NT2/D1 (cell line): Measurements from ENCODE around the gene KCNAB3.
A peak's percentile ranks its signal among the peaks of the same experiment; 100 is the strongest.

Experiments used
- DNase-seq: peaks from one replicate; pipeline ENCODE4 v3.0.0-alpha.2; 2011; ENCODE audit warnings: low read depth, low spot score
- H3K27me3 ChIP-seq: 2 replicates; pipeline ENCODE4 v1.6.0; 2011; ENCODE audit warnings: mild to moderate bottlenecking; ENCODE audit not compliant: insufficient read length, insufficient read depth
- H3K36me3 ChIP-seq: 2 replicates; pipeline ENCODE4 v1.6.1; 2011; ENCODE audit warnings: mild to moderate bottlenecking, low read length, mixed read lengths; ENCODE audit not compliant: insufficient read depth, insufficient read length
- H3K4me1 ChIP-seq: 2 replicates; pipeline ENCODE4 v1.5.1; 2011; ENCODE audit not compliant: insufficient read depth, insufficient read length
- H3K4me3 ChIP-seq: 2 replicates; pipeline ENCODE4 v1.5.1; 2011; ENCODE audit warnings: low read depth; ENCODE audit not compliant: insufficient read length
- H3K9ac ChIP-seq: 2 replicates; pipeline ENCODE4 v1.6.0; 2011; ENCODE audit warnings: low read depth; ENCODE audit not compliant: insufficient read length
- H3K9me3 ChIP-seq: 2 replicates; pipeline ENCODE4 v1.5.1; 2011; ENCODE audit warnings: mild to moderate bottlenecking, low read length; ENCODE audit not compliant: insufficient read depth
- SUZ12 ChIP-seq: IDR thresholded peaks from 2 replicates; pipeline ENCODE4 v1.6.1; 2011; ENCODE audit not compliant: insufficient read length, insufficient read depth; ENCODE audit errors: extremely low read depth
- YY1 ChIP-seq: IDR thresholded peaks from 2 replicates; pipeline ENCODE4 v1.6.1; 2011; ENCODE audit not compliant: insufficient read length, insufficient read depth
- ZNF274 ChIP-seq: IDR thresholded peaks from 2 replicates; pipeline ENCODE4 v1.6.1; 2011; ENCODE audit warnings: mild to moderate bottlenecking, low read depth, low read length

KCNAB3 gene

DNA sequence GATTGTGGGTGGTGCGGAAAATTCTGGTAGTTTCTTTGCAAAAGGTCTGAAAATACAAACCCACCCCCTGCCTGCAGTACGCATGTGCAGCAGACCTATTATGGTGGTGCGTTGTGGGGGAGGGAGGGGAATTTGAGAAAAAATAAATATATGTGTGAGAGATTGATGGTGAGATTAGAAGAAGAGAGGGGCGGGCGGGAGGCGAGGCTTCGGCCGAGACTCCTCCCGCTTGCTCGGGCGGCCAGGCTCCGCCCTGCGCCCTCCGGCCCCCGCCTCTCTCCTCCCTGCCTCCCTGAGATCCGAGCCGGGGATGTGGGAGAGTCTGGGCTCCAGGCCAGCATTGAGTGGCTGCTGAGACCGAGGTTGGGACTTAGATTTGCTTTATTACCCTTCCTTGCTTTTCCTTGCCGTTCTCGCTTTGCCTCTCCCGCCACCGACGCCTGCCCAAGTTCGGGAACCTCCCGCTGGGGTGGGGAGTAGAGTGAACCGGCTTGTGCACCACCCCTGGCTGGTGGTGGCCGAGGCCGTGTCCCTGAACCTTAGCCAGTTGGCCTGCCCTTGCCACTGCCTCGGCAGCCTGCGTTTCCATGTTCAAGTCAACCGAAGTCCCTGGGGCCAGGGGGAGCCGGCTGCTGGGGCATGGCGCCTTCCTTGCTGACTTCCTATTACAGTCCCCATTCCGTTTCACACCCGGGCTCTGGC lies 42.0 kb downstream of the KCNAB3 start:
- no peak for DNase-seq
- no peak for TF ChIP-seq ZNF274
- TF ChIP-seq YY1, result no peak
- TF ChIP-seq SUZ12, result no peak

GRCh38 chr17:7887038-7887481 lies 42.6 kb downstream of the KCNAB3 start:
- Histone ChIP-seq H3K4me3 (peak overlapping the region; percentile 67), H3K27me3 (no peaks in the 10 kb centered on the region), H3K9ac (peak overlapping the region; percentile 50), H3K36me3 (peaks cover 22% of the 10 kb centered on the region), H3K9me3 (no peaks in the 10 kb centered on the region), H3K4me1 (peaks cover 5% of the 10 kb centered on the region)
- no peak for TF ChIP-seq YY1
- no peak for TF ChIP-seq SUZ12
- TF ChIP-seq ZNF274, result no peak
- DNase-seq, result no peak

More for the DNA sequence above, 42.0 kb downstream of the KCNAB3 start:
- Histone ChIP-seq H3K9ac (peak overlapping the region; percentile 79), H3K36me3 (peaks cover 22% of the 10 kb centered on the region), H3K9me3 (no peaks in the 10 kb centered on the region), H3K27me3 (no peaks in the 10 kb centered on the region), H3K4me3 (peak overlapping the region; percentile 35), H3K4me1 (peaks cover 5% of the 10 kb centered on the region)

DNA sequence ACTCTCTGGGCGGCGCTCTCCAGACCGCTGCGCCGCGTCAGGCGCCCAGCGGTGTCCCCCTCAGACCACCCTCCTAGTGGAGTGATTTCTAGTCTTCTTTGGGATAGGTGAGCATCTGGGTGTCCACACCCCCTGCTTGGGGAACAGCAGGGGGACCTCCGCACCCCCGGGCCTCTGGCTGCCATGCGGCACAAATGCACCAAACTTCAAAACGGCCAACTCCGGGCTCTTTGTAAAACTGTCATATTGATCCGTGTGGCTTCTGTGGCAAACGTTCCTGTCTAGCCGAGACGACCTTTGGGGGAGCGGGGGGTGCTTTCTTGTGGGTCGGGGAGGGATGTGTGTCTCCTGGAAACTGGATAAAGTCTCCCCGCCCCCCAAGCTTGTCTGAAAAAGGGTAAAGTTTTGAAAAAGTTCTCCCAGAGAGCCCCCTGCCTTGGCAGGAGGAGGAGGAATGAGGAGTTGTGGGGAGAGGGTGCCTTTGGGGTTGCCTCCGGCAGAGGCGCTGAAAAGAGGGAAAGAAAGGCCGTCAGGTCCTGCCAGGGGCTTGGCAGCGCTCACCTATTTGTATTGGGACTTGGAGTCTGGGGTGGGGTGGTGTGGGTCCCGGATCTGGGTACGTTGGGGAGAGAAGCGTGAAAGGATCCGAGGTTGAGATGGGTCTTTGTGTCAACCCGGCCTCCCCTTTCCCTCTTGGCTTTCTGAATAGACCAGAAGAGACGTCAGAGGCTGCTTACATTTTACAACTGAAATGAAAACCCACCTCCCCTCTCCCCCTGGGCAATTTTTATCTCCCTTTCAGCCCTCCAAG lies 43.2 kb downstream of the KCNAB3 start:
- H3K9ac ChIP-seq, result peak overlapping the region; percentile 79
- no peak for DNase-seq
- peaks cover 19% of the 10 kb centered on the region for H3K36me3 ChIP-seq
- H3K9me3 ChIP-seq, result no peaks in the 10 kb centered on the region
- H3K4me3 ChIP-seq, result peak overlapping the region; percentile 67
- no peaks in the 10 kb centered on the region for H3K27me3 ChIP-seq
- peaks cover 5% of the 10 kb centered on the region for H3K4me1 ChIP-seq
- TF ChIP-seq ZNF274, result no peak
- TF ChIP-seq SUZ12, result no peak
- no peak for TF ChIP-seq YY1

DNA sequence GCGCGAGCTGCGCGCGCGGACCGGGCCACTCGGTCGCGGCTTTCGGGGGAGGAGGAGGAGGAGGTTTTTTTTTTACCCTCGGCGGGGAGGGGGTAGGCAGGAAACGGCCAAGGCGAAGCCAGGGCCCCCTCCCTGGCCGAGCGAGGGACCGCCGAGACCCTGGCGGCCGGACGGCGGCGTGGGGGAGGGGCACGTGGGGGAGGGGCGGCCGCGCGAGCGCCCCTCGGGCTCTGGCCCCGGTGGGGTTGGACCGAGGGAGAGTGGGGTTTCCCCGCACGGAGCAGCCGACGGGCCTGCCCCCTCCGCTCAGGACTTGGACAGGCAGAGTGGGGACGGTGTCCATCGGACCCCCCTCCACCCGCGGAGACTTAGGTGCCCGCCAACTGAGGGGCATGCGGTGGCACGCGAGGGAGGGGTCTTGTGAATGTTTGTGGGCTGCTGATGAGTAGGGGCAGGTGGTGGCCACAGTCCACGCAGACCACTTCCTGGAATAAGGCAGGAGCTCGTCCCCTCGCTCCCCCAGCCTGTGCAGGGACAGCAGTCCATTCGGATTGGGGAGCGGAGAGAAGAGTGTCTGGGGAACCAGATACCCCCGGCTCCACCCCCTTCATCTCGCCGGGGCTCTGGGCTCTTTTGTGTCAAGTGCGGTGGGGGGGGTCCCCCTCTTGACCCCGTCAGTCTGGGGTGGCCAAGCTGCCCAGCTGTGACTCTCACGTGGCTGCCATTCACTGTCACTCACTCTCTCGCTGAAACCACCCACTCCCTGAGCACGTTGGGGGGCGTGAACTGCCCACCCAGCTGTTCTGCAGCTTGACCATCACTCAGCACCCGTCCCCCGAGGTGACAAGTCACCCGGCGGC lies 44.1 kb downstream of the KCNAB3 start:
- peak overlapping the region; percentile 79 for H3K9ac ChIP-seq
- no peak for DNase-seq
- H3K9me3 ChIP-seq, result no peaks in the 10 kb centered on the region
- H3K27me3 ChIP-seq, result no peaks in the 10 kb centered on the region
- peak overlapping the region; percentile 67 for H3K4me3 ChIP-seq
- no peak for TF ChIP-seq SUZ12
- no peak for TF ChIP-seq YY1
- no peak for TF ChIP-seq ZNF274
- H3K4me1 ChIP-seq, result peaks cover 5% of the 10 kb centered on the region
- peaks cover 18% of the 10 kb centered on the region for H3K36me3 ChIP-seq

DNA sequence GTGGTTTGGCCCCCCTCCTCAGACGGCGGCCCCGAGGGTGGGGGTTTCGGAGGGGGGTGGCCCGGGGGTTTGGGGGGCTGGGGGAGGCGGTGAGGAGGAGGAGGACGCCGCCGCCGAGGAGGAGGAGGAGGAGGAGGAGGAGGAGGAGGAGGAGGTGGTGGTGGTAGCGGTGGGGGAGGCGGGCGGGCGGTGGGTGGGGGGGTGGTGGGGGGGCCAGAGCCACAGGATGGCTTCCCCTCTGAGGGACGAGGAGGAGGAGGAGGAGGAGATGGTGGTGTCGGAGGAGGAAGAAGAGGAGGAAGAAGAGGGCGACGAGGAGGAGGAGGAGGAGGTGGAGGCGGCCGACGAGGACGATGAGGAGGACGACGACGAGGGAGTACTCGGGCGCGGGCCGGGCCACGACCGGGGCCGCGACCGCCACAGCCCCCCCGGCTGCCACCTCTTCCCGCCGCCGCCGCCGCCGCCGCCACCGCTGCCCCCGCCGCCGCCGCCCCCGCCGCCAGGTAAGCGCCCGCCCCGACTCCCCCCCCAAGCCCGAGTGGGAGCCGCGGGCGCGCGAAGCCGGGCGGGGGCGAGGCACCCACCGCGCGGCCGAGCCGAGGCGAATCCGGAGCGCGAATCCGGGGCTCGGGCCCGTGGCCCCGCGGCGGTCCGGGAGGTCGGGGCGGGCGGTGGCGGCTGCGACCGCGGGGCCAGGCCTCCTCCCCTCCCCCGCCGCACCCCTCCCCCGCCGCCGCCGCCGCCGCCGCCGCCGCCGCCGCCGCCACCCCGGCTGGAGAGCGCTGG lies 44.9 kb downstream of the KCNAB3 start:
- peaks cover 24% of the 10 kb centered on the region for H3K36me3 ChIP-seq
- TF ChIP-seq YY1, result no peak
- TF ChIP-seq ZNF274, result no peak
- no peak for TF ChIP-seq SUZ12
- no peaks in the 10 kb centered on the region for H3K27me3 ChIP-seq
- no peak for DNase-seq
- H3K9me3 ChIP-seq, result no peaks in the 10 kb centered on the region
- H3K4me3 ChIP-seq, result peak overlapping the region; percentile 36
- peak overlapping the region; percentile 77 for H3K9ac ChIP-seq
- H3K4me1 ChIP-seq, result peaks cover 5% of the 10 kb centered on the region

DNA sequence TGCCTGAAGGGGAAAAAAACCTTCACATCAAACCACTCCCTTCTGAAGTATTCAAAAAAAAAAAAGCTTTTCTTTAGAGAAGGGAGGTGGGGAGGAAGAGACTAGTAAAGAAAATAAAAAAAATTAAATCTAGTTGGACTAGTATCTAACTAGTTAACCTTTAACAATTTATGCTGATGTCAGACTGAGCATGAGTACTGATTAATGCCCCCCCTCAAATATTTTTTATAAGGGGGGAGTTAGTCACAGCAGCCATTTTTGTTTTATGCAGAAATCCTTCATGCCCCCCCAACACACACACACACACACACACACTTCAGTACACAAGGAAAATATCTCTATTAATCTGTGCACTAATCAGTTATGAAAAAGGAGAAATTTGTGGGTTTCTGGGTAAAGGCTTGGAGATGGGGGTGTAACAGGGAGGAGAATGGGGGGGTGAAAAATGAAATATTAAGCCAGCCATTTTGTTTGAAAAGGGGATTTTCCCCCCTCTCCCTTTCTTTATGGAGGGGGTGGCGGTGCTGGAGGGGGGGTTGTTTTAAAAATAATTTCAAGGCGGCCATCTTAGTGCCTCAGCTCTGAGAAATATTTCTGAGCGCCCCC lies 45.8 kb downstream of the KCNAB3 start:
- no peak for DNase-seq
- Histone ChIP-seq H3K9ac (peak overlapping the region; percentile 21), H3K9me3 (no peaks in the 10 kb centered on the region), H3K4me3 (no peak overlapping the region), H3K27me3 (no peaks in the 10 kb centered on the region), H3K36me3 (peaks cover 33% of the 10 kb centered on the region), H3K4me1 (peaks cover 2% of the 10 kb centered on the region)
- TF ChIP-seq YY1, result no peak
- no peak for TF ChIP-seq ZNF274
- TF ChIP-seq SUZ12, result no peak
